RPMI7951 (cell line): ENCODE measurements around the gene SRXN1. TPM values are rescaled to one million over a fixed set of nuclear protein-coding genes. Genes with fewer than 3 reads are reported as not detected.

Source experiments
- DNase-seq: peaks from one replicate; pipeline ENCODE4 v3.0.0-alpha.2; 2012; ENCODE audit warnings: low read depth
- total RNA-seq: library from RNA; depleted of rRNA; stranded (reverse); fragments of >200 nt; shearing (Covaris generic); gene quantifications from 2 replicates; pipeline ENCODE4 v1.2.3, GENCODE V29; 2014

The SRXN1 gene
- total RNA-seq, 1 experiment from 2014 or later, result 70.9 TPM

- DNase-seq, result peak; percentile 76
Measured at GRCh38 chr20:675453-676314, 22.7 kb upstream of the SRXN1 start, which contains the start of gene SCRT2. SCRT2 (minus strand) TSS chr20:675802; CDS start chr20:675601, 201 bp downstream.

- no peak for DNase-seq
Measured at GRCh38 chr20:675033-675452, 22.0 kb upstream of the SRXN1 start.

GRCh38 chr20:673603-674001 lies 20.6 kb upstream of the SRXN1 start:
- DNase-seq, result no peak

GRCh38 chr20:672963-673602 lies 20.1 kb upstream of the SRXN1 start:
- no peak for DNase-seq

GRCh38 chr20:671252-672030 lies 18.4 kb upstream of the SRXN1 start:
- peak; percentile 20 for DNase-seq

GRCh38 chr20:669573-669972 lies 16.6 kb upstream of the SRXN1 start:
- no peak for DNase-seq

- DNase-seq, result no peak
Measured at GRCh38 chr20:668638-669037, 15.6 kb upstream of the SRXN1 start.

GRCh38 chr20:668050-668449 lies 15.1 kb upstream of the SRXN1 start:
- no peak for DNase-seq

GRCh38 chr20:667351-668034 lies 14.5 kb upstream of the SRXN1 start:
- DNase-seq, result peak; percentile 44

GRCh38 chr20:666877-667276 lies 13.9 kb upstream of the SRXN1 start:
- no peak for DNase-seq

- no peak for DNase-seq
Measured at GRCh38 chr20:665276-665675, 12.3 kb upstream of the SRXN1 start.

GRCh38 chr20:664576-664975 lies 11.6 kb upstream of the SRXN1 start:
- no peak for DNase-seq

- DNase-seq, result no peak
Measured at GRCh38 chr20:664151-664550, 11.2 kb upstream of the SRXN1 start.

- no peak for DNase-seq
Measured at GRCh38 chr20:663315-664090, 10.5 kb upstream of the SRXN1 start.

- no peak for DNase-seq
Measured at GRCh38 chr20:662277-663192, 9.5 kb upstream of the SRXN1 start.

- no peak for DNase-seq
Measured at GRCh38 chr20:661474-662270, 8.7 kb upstream of the SRXN1 start.

GRCh38 chr20:658731-659291 lies 5.8 kb upstream of the SRXN1 start:
- DNase-seq, result no peak

GRCh38 chr20:658202-658601 lies 5.2 kb upstream of the SRXN1 start:
- DNase-seq, result no peak
